ENCODE data around the gene MRPL12. TPM values are rescaled to one million over a fixed set of nuclear protein-coding genes. Genes with fewer than 3 reads are reported as not detected.

The MRPL12 gene
- total RNA-seq, 2 donors from 2014 or later = 17.1 to 45.8 TPM

DNA sequence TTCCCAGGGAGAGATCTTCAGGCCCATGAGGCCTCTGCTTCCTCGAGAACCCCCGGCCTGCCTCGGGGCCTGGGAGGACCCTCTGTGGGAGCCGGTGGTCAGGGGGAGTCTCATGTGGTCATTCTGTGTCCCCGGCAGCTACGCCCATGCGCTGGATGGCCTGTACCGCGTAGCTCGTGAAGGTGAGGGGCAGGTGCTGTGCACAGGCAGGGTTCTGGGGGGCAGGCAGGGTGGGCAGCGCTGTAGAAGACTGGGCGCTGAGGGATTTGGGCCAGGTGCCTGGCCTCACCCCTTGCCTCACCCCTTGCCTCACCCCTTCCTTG, 13.5 kb downstream of the MRPL12 start:
- H3K9me3 ChIP-seq = no peaks in the 10 kb centered on the region
- H3K27ac ChIP-seq = no peak overlapping the region
- intact Hi-C loops (cut with DNase I) = no loop called here
- peaks cover 40% of the 10 kb centered on the region for H3K4me1 ChIP-seq
- no peak overlapping the region for H3K4me3 ChIP-seq
- ATAC-seq (no peak), DNase-seq (no peak)
- 90 to 100% methylated on average over 2 to 12 of the region's 12 CpGs for WGBS, 2 donors
- H3K36me3 ChIP-seq (replicated peaks in 1 of 2; ENCODE audit: insufficient read depth in 1 of 2, low read depth in 2 of 2) = peaks cover 0 to 3% of the 10 kb centered on the region in 2 donors
- no peaks in the 10 kb centered on the region for H3K27me3 ChIP-seq
- no peak for TF ChIP-seq CTCF (IDR thresholded peaks at IDR 0.05)
- no peak for TF ChIP-seq POLR2A (IDR thresholded peaks at IDR 0.05)

DNA sequence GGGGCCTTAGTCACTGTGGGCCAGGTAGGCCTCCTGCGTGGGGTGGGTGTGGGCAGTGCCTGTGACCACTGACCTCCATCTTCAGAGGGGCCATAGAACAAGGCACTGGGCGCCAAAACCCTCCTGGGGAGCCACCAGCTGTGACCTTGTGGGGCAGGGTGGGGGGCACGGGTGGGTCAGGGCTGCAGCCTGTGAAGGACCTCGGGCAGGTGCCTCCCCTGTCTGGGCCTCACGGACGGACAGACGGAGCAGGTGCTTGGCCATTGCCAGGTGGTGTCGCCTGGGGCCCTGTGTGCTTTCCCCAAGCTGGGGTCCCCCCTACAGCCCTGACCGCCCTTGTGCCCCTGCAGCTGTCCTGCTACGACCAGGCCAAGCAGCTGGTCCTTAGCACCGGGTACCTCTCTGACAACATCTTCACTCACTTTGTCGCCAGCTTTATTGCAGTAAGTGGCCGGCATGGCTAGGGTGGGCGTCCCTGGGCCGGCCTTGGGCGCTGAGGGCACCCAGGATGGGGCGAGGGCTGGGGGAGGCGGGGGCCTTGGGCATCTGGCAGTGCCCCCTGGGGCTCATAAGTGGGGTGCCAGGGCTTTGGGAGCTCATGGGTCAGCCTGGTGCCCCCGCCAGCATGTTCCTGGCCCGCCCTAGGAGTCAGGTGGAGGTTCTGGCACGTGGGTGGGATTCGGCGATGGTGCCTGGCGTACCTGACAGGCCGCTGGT, 14.0 kb downstream of the MRPL12 start:
- TF ChIP-seq POLR2A (IDR thresholded peaks at IDR 0.05) (no peak), CTCF (IDR thresholded peaks at IDR 0.05) (no peak)
- intact Hi-C loops (cut with DNase I) = no loop called here
- ATAC-seq (no peak), DNase-seq (peak in 1 of 4 donors; percentile 11)
- Histone ChIP-seq H3K4me1 (peaks cover 43% of the 10 kb centered on the region), H3K27me3 (no peaks in the 10 kb centered on the region), H3K27ac (no peak overlapping the region), H3K36me3 (replicated peaks in 1 of 2; ENCODE audit: insufficient read depth in 1 of 2, low read depth in 2 of 2) (peaks cover 0 to 3% of the 10 kb centered on the region in 2 donors), H3K9me3 (no peaks in the 10 kb centered on the region), H3K4me3 (no peak overlapping the region)
- WGBS, 2 donors = 96% methylated on average over 21 of the region's 25 CpGs; no CpG with 5 or more reads in 1 of the 2 donors

- no peak for DNase-seq
- TF ChIP-seq POLR2A (IDR thresholded peaks at IDR 0.05) (no peak), CTCF (IDR thresholded peaks at IDR 0.05) (no peak)
- intact Hi-C loops (cut with DNase I) = no loop called here
- H3K4me1 ChIP-seq = peaks cover 44% of the 10 kb centered on the region
- H3K4me3 ChIP-seq = no peak overlapping the region
- ATAC-seq = no peak
- H3K9me3 ChIP-seq = no peaks in the 10 kb centered on the region
- peaks cover 0 to 3% of the 10 kb centered on the region in 2 donors for H3K36me3 ChIP-seq (replicated peaks in 1 of 2; ENCODE audit: insufficient read depth in 1 of 2, low read depth in 2 of 2)
- H3K27ac ChIP-seq = no peak overlapping the region
- 95 to 98% methylated on average over 6 to 8 of the region's 9 CpGs for WGBS, 2 donors
- H3K27me3 ChIP-seq = no peaks in the 10 kb centered on the region
These were observed 14.6 kb downstream of the MRPL12 start for GRCh38 chr17:81717766-81718089.

GRCh38 chr17:81719410-81720266, 16.5 kb downstream of the MRPL12 start:
- Histone ChIP-seq H3K4me3 (no peak overlapping the region), H3K9me3 (no peaks in the 10 kb centered on the region), H3K36me3 (replicated peaks in 1 of 2; ENCODE audit: insufficient read depth in 1 of 2, low read depth in 2 of 2) (peaks cover 0 to 3% of the 10 kb centered on the region in 2 donors), H3K27ac (no peak overlapping the region), H3K4me1 (peaks cover 41% of the 10 kb centered on the region), H3K27me3 (no peaks in the 10 kb centered on the region)
- WGBS, 2 donors = 91 to 92% methylated on average over 29 to 32 of the region's 33 CpGs
- DNase-seq = peak in 1 of 4 donors; percentile 17
- TF ChIP-seq CTCF (IDR thresholded peaks at IDR 0.05) = no peak
- TF ChIP-seq POLR2A (IDR thresholded peaks at IDR 0.05) = no peak
- ATAC-seq = no peak
- intact Hi-C loops (cut with DNase I) = no loop called here
